SH-SY5Y (cell line): Measurements from ENCODE around the gene LRRK1.

Experiments
- GATA2 ChIP-seq: IDR thresholded peaks from 2 replicates; pipeline ENCODE4 v1.6.1; 2011; ENCODE audit warnings: mild to moderate bottlenecking, low read depth, low read length
- GATA3 ChIP-seq: IDR thresholded peaks from 2 replicates; pipeline ENCODE4 v1.6.1; 2011; ENCODE audit warnings: low read depth, mild to moderate bottlenecking, low read length, moderate library complexity

GRCh38 chr15:101062471-101063171, 143.5 kb downstream of the LRRK1 start:
- TF ChIP-seq GATA2 (no peak), GATA3 (no peak)
